GM12872 (cell line): ENCODE results near the gene LRRC4.
A peak's percentile ranks its signal among the peaks of the same experiment; 100 is the strongest.

ENCODE experiments used
- TF ChIP-seq, protein P1 (sequence below): IDR thresholded peaks from 3 replicates; pipeline ENCODE4 v1.5.1; 2011; ENCODE audit warnings: low read depth, mild to moderate bottlenecking, low read length, moderate library complexity; ENCODE audit not compliant: insufficient read depth

The LRRC4 gene

GRCh38 chr7:128044064-128044463, 12.8 kb upstream of the LRRC4 start:
- TF ChIP-seq, protein P1, sequence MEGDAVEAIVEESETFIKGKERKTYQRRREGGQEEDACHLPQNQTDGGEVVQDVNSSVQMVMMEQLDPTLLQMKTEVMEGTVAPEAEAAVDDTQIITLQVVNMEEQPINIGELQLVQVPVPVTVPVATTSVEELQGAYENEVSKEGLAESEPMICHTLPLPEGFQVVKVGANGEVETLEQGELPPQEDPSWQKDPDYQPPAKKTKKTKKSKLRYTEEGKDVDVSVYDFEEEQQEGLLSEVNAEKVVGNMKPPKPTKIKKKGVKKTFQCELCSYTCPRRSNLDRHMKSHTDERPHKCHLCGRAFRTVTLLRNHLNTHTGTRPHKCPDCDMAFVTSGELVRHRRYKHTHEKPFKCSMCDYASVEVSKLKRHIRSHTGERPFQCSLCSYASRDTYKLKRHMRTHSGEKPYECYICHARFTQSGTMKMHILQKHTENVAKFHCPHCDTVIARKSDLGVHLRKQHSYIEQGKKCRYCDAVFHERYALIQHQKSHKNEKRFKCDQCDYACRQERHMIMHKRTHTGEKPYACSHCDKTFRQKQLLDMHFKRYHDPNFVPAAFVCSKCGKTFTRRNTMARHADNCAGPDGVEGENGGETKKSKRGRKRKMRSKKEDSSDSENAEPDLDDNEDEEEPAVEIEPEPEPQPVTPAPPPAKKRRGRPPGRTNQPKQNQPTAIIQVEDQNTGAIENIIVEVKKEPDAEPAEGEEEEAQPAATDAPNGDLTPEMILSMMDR: no peak

GRCh38 chr7:128042012-128042411, 10.8 kb upstream of the LRRC4 start:
- TF ChIP-seq, protein P1: no peak

GRCh38 chr7:128041203-128041602, 10.0 kb upstream of the LRRC4 start:
- TF ChIP-seq, protein P1: no peak

DNA sequence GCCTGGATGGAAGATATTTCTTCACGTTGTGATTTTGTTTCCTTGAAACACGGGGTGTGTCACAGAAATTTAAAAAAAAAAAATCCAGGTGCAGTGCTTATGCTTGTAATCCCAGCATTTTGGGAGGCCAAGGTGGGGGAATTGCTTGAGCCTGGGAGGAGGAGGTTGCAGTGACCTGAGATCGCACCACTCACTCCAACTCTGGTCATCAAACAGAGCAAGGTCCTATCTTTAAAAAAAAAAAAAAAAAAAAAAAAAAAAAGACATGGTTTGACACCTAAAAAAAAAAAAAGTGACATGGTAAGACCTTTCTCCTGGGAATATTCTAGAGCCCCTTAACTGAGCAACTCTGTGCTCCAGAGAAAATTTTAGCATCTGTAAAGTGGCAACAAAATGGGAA, 9.0 kb upstream of the LRRC4 start:
- TF ChIP-seq, protein P1: no peak

DNA sequence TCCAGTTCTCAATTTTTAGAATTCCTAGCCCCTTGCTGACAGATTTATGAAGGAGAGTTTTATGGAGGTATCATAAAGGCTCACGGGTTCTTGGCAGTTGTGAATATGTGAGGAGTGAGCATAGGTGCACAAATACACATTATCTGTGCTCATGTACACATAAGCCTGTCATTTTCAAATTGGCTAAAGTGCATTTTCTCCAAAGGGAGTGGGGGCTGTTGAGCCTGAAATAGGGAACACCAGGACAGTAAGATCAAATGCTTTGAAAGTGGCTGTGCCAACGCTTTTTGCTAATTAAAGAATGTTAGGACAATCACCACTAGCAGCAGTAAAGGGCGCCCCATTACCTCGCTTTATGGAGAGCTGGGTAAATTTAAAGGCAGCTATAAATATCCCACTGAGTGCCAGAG, 8.3 kb upstream of the LRRC4 start:
- TF ChIP-seq, protein P1: no peak

DNA sequence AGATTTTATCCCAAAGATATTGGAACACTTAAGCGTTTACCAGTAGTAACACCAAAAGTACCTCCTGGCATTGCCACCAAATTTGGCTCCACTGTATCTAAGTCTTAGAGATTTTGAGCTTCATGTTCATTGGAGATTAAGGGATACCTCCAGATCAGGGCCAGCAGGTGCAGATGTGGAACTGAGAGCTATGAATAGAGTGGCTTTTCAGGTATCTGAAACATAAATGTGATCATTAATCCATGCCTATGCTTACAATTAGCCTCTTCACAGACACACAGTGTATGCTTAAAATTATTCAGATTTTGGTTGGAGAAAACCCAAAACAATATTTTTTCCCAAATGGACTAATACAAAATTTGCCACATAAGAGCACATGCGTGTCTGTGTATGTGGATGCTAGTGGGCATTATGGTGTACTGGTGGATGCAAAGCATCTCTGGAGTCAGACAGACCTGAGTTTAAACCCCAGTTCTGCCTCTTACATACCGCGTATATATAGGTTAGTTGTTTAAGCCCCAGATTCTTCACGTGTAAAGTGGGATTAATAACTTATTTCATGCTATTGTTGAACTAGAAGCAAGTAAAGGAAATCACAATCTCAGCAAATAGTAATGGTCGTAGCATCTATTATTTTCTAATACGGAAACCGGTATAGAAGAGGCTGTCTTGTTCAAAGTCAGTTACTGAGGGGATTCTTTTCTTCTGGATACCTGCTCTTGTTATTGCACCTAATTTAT, 6.8 kb upstream of the LRRC4 start:
- TF ChIP-seq, protein P1: no peak

GRCh38 chr7:128037081-128037480, 5.8 kb upstream of the LRRC4 start:
- TF ChIP-seq, protein P1: peak; percentile 25; the same call in 1 of the 3 replicates
